Panc1 (cell line): ENCODE data around the gene LAMB4. TPM values are rescaled to one million over a fixed set of nuclear protein-coding genes. Genes with fewer than 3 reads are reported as not detected.

ENCODE experiments used
- ATAC-seq: fragments of 200-7000 bp; cut with Tn5 transposase; 2 replicates; pipeline ENCODE4 v1.9.1; 2020; ENCODE audit warnings: mild to moderate bottlenecking, moderate library complexity
- BruUV-seq: library from RNA; stranded (reverse); fragments of 400-500 nt; replicated peaks from 2 replicates; lab custom pipeline; 2021; lab: Mats Ljungman, UMichigan
- CTCF ChIA-PET: fragments of 300-600 bp; sonication (Branson Sonifier 250); formaldehyde crosslinking; loops from one replicate; lab custom pipeline; 2022; ENCODE audit warnings: antibody characterized with exemption; lab: Charles Lee
- POLR2A ChIA-PET: fragments of 300-600 bp; sonication (Branson Sonifier 250); formaldehyde crosslinking; loops from one replicate; lab custom pipeline; 2022; ENCODE audit warnings: antibody characterized with exemption; lab: Charles Lee
- DNase-seq: peaks from one replicate; pipeline ENCODE4 v3.0.0-alpha.2; 2010; ENCODE audit warnings: low read depth, low spot score
- H3K27ac ChIP-seq: 2 replicates; pipeline ENCODE4 v1.5.1; 2011; ENCODE audit warnings: mild to moderate bottlenecking, low read length, inconsistent platforms
- H3K27me3 ChIP-seq: fragments of 200-500 bp; sonication (Bioruptor generic); 2 replicates; pipeline ENCODE4 v1.6.0; 2014; ENCODE audit warnings: low read length, inconsistent platforms; ENCODE audit not compliant: control insufficient read depth, insufficient read depth
- H3K36me3 ChIP-seq: fragments of 200-500 bp; sonication (Bioruptor generic); 2 replicates; pipeline ENCODE4 v1.5.1; 2014; ENCODE audit warnings: inconsistent platforms, mild to moderate bottlenecking, low read length, moderate library complexity; ENCODE audit not compliant: control insufficient read depth, insufficient read depth
- H3K4me1 ChIP-seq: 2 replicates; pipeline ENCODE4 v1.5.1; 2011; ENCODE audit warnings: inconsistent platforms, mild to moderate bottlenecking, low read length, moderate library complexity; ENCODE audit not compliant: control insufficient read depth, insufficient read depth
- H3K4me3 ChIP-seq, 2 experiments: 2 replicates each; pipeline ENCODE4 v1.5.1; 2011 to 2012; ENCODE audit warnings: low read depth in 2 of 2, low read length in 2 of 2, mild to moderate bottlenecking in 2 of 2, inconsistent platforms in 1 of 2, moderate library complexity in 1 of 2
- H3K9me3 ChIP-seq: fragments of 200-500 bp; sonication (Bioruptor generic); 2 replicates; pipeline ENCODE4 v1.5.1; 2014; ENCODE audit warnings: low read depth, mild to moderate bottlenecking, inconsistent platforms, low read length, moderate library complexity; ENCODE audit not compliant: control insufficient read depth, insufficient read depth
- POLR2AphosphoS5 ChIP-seq: IDR thresholded peaks from 2 replicates; pipeline ENCODE4 v1.6.1; 2012; ENCODE audit warnings: mild to moderate bottlenecking, low read depth, low read length, moderate library complexity
- REST ChIP-seq, 2 experiments: IDR thresholded peaks; 2 replicates each; pipeline ENCODE4 v1.6.1; 2011 to 2012; ENCODE audit warnings: low read depth in 2 of 2, control low read depth in 1 of 2, low read length in 1 of 2, mild to moderate bottlenecking in 1 of 2, moderate library complexity in 1 of 2; ENCODE audit not compliant: insufficient read depth in 1 of 2
- SIN3A ChIP-seq: IDR thresholded peaks from 2 replicates; pipeline ENCODE4 v1.6.1; 2012; ENCODE audit warnings: low read depth, mild to moderate bottlenecking, low read length, moderate library complexity, borderline replicate concordance; ENCODE audit not compliant: insufficient read depth
- TCF7L2 ChIP-seq: IDR thresholded peaks from 2 replicates; pipeline ENCODE4 v1.6.1; 2011; ENCODE audit warnings: mild to moderate bottlenecking, low read depth, low read length, inconsistent platforms
- in situ Hi-C: cut with HindIII; loops from 2 replicates; pipeline ENCODE4 v1.10.0; 2016; ENCODE audit warnings: low sequenced_read_pairs, low pct_unique_long_range_greater_than_20kb
- intact Hi-C: fragments of 100-400 bp; cut with micrococcal nuclease; formaldehyde crosslinking; loops from one replicate; pipeline ENCODE4 v1.10.0; 2022; ENCODE audit not compliant: unreplicated experiment
- total RNA-seq: library from RNA; stranded (reverse); gene quantifications from one replicate; pipeline ENCODE4 v1.2.1, GENCODE V29; 2021; ENCODE audit not compliant: unreplicated experiment
- TF ChIP-seq, protein P1 (sequence below): fragments of 450-650 bp; IDR thresholded peaks from 2 replicates; pipeline ENCODE4 v1.5.1; 2017; ENCODE audit warnings: mild to moderate bottlenecking

Gene LAMB4
- total RNA-seq, 1 experiment from 2014 or later, result not detected

DNA sequence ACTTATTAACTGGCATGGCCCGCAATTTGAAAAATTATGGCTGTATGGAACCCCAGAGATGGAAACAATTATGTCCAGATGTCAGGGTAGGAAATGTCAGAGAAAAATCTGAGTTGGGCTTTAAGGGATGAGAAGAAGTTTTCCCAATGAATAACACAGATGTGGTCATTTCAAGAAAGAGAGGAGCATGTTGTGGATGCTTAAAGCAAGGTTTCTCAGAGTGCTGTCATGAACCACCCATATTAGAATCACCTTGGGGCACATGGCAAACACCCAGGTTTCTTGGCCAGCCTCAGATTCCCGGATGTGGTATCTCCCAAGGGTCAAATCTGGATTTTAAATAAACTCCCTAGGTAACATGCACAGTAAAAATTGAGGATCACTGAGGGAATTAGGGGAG, 43.6 kb downstream of the LAMB4 start:
- Histone ChIP-seq H3K27ac (no peak overlapping the region), H3K4me3 (no peak overlapping the region), H3K4me1 (0 out of 2 replicates have a peak, but pooled peaks cover 3% of the 10 kb centered on the region), H3K9me3 (no peaks in the 10 kb centered on the region), H3K36me3 (no peaks in the 10 kb centered on the region), H3K27me3 (no peaks in the 10 kb centered on the region)
- ATAC-seq, result no peak
- BruUV-seq, result no TSS peak
- intact Hi-C loops (no loop called here), in situ Hi-C loops (no loop called here)
- ChIA-PET POLR2A (no interaction called here), CTCF (no interaction called here)
- DNase-seq, result no peak
- TF ChIP-seq, protein P1, sequence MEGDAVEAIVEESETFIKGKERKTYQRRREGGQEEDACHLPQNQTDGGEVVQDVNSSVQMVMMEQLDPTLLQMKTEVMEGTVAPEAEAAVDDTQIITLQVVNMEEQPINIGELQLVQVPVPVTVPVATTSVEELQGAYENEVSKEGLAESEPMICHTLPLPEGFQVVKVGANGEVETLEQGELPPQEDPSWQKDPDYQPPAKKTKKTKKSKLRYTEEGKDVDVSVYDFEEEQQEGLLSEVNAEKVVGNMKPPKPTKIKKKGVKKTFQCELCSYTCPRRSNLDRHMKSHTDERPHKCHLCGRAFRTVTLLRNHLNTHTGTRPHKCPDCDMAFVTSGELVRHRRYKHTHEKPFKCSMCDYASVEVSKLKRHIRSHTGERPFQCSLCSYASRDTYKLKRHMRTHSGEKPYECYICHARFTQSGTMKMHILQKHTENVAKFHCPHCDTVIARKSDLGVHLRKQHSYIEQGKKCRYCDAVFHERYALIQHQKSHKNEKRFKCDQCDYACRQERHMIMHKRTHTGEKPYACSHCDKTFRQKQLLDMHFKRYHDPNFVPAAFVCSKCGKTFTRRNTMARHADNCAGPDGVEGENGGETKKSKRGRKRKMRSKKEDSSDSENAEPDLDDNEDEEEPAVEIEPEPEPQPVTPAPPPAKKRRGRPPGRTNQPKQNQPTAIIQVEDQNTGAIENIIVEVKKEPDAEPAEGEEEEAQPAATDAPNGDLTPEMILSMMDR, result no peak
- no peak for TF ChIP-seq SIN3A
- TF ChIP-seq REST (IDR thresholded peaks at IDR 0.05; ENCODE audit: insufficient read depth in 1 of 2, low read depth in 2 of 2, low read length in 1 of 2), result no peak
- no peak for TF ChIP-seq TCF7L2
- TF ChIP-seq POLR2AphosphoS5, result no peak

- Histone ChIP-seq H3K4me1 (no peaks in the 10 kb centered on the region), H3K9me3 (no peaks in the 10 kb centered on the region), H3K27me3 (no peaks in the 10 kb centered on the region), H3K27ac (no peak overlapping the region), H3K36me3 (no peaks in the 10 kb centered on the region), H3K4me3 (no peak overlapping the region)
- intact Hi-C loops, result no loop called here
- no peak for DNase-seq
- BruUV-seq, result no TSS peak
- TF ChIP-seq SIN3A, result no peak
- TF ChIP-seq POLR2AphosphoS5, result no peak
- ATAC-seq, result no peak
- in situ Hi-C loops, result no loop called here
- CTCF ChIA-PET, result interaction anchor here (0.6 kb wide), 1 partner anchor 78 kb away, joined by 6 read pairs; no protein-coding TSS in a partner anchor
- POLR2A ChIA-PET, result no interaction called here
Measured at GRCh38 chr7:108083980-108084379, 46.2 kb downstream of the LAMB4 start.

DNA sequence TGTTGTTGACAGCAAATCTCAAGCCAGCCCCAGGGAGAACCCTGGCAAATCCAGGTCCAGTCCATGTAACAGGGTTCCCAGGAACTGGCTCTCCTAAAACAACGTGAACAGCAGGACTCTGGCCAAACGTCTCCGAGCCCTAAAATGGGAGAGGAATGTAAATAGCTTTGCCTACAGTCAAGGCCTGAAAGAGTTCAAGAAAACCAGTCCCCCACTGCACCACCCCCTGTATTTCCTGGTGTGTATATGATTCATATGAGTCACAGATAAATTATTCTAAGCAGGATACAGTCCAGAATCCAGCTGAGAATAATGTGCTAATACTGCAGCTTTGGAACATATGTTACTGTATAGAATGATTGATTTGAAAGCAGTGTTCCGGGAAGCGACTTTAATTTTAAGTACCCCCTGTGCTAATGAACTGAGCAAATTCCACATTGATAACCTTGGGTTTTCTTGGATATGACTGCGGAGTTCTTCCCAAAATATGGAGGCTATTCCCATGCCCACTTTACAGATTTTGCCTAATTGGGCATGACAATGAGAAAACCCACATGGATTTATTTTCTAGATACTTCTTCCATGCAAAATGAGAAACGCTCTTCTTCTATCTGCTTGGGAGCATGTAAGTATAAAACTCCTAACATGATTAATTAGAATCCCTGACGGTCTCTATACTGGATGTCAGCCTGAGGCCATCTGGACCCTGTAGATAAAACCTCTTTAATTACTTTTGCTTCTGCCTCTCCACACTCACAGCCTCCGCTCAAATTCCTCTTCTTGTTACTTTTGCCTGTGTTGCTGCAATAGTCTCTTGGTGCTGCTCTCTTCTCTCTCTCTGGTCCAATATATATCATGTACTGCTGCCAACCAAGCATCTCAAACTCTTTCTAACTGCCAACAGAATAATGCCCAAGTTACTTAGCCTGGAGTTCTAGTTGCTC, 50.2 kb downstream of the LAMB4 start:
- CTCF ChIA-PET, result no interaction called here
- ATAC-seq (no peak), DNase-seq (no peak)
- TF ChIP-seq SIN3A (no peak), REST (IDR thresholded peaks at IDR 0.05; ENCODE audit: insufficient read depth in 1 of 2, low read depth in 2 of 2, low read length in 1 of 2) (no peak), TCF7L2 (no peak), POLR2AphosphoS5 (no peak)
- TF ChIP-seq, protein P1, result no peak
- no peak overlapping the region for H3K27ac ChIP-seq
- no TSS peak for BruUV-seq
- H3K9me3 ChIP-seq, result no peaks in the 10 kb centered on the region
- H3K4me3 ChIP-seq, result no peak overlapping the region
- POLR2A ChIA-PET, result no interaction called here
- in situ Hi-C loops (no loop called here), intact Hi-C loops (no loop called here)
- no peaks in the 10 kb centered on the region for H3K27me3 ChIP-seq
- no peaks in the 10 kb centered on the region for H3K36me3 ChIP-seq
- no peaks in the 10 kb centered on the region for H3K4me1 ChIP-seq
